GM12864 (cell line): ENCODE measurements around the gene CCDC148.

Source experiments
- DNase-seq: peaks from one replicate; pipeline ENCODE4 v3.0.0-alpha.2; 2011; ENCODE audit warnings: low read depth
- H3K4me3 ChIP-seq: 2 replicates; pipeline ENCODE4 v1.5.1; 2011; ENCODE audit warnings: mild to moderate bottlenecking, low read depth, low read length, control low read depth
- CTCF ChIP-seq: IDR thresholded peaks from 2 replicates; pipeline ENCODE4 v1.5.1; 2011; ENCODE audit warnings: low read depth, mild to moderate bottlenecking, moderate library complexity, low read length, control low read depth, inconsistent platforms; ENCODE audit errors: missing control alignments

Gene CCDC148

GRCh38 chr2:158211502-158211901 lies 245.1 kb downstream of the CCDC148 start:
- no peak for TF ChIP-seq CTCF
- H3K4me3 ChIP-seq = no peak overlapping the region
- no peak for DNase-seq

DNA sequence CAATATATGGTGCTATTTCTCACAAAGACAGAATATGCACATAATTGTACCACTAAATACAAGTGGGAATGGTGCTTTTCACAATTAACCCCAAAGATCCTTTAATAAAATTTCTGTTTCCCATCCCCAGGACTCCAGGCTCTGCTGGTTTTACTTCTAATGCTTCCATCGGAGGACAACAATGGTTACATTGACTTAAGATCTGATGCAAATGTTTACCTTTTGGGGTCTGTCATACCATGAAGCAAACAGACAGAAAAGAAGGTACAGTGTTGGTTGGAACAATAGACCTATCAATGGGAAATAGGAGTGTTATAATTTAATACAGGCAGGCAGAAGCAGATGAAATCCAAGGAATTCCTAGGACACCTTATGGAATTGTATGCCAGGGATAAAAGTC lies 249.2 kb downstream of the CCDC148 start:
- no peak for DNase-seq
- TF ChIP-seq CTCF = no peak
- H3K4me3 ChIP-seq = no peak overlapping the region

- no peak for TF ChIP-seq CTCF
- no peak for DNase-seq
- H3K4me3 ChIP-seq = no peak overlapping the region
Observed at GRCh38 chr2:158205215-158205614, 251.3 kb downstream of the CCDC148 start.

DNA sequence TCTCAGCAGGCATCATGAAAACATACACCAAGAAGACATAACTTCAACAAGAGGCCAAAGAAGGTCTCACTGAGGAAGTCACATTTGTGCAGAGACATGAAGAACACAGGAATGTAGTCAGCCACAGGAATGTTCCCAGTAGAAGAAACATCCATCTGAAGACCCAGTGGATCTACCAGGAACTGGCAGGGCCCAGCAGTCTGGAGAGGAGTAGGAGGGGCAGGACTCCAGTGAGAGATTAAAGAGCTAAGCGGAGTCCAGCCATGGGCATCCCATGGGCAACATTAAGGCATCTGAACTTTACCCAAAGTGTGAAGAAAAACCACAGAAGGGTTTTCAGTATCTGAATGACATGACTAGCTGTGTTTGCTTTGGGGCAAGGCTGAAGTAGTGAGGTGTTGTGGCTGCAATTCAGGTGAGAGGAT lies 251.8 kb downstream of the CCDC148 start:
- no peak for DNase-seq
- no peak overlapping the region for H3K4me3 ChIP-seq
- TF ChIP-seq CTCF = no peak

DNA sequence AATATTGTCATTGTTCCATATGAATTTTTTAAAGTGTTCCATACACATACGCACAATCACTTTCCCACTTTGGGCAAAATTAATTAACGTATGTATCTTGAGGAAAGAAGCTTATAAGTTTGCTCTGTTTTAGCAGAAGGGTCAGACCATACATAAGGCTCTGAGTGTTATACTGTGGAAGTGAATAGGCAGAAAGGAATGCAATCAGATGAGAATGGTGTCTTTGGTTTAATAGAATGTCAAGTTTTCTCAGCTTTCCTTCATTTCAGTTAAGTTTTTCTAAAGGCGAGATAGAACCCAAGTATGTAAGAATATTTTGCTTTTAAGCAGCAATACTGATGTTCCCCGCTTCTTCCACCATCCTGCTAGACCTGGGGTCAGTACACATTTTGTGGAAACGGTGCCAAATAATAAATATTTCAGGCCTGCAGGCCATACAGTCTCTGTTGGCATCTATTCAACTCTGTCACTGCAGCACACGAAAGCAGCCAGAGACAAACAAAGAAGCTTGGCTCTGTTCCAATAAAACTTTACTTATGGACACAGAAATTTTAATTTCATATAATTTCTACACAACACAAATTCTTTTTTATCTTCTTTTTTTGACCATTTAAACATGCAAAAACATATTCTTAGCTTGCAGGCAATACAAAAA lies 254.3 kb downstream of the CCDC148 start:
- no peak overlapping the region for H3K4me3 ChIP-seq
- no peak for TF ChIP-seq CTCF
- DNase-seq = no peak

GRCh38 chr2:158199928-158200650 lies 256.5 kb downstream of the CCDC148 start:
- no peak for TF ChIP-seq CTCF
- H3K4me3 ChIP-seq = no peak overlapping the region
- no peak for DNase-seq

- DNase-seq = no peak
- no peak overlapping the region for H3K4me3 ChIP-seq
- TF ChIP-seq CTCF = no peak
Observed at GRCh38 chr2:158197940-158198339, 258.6 kb downstream of the CCDC148 start.
